ENCODE measurements around the gene ETS2.

GRCh38 chr21:38842079-38842478, 36.4 kb downstream of the ETS2 start:
- no peak for TF ChIP-seq CTCF (IDR thresholded peaks at IDR 0.05; ENCODE audit: low read depth, low read length)
- TF ChIP-seq EZH2phosphoT487 (IDR thresholded peaks at IDR 0.05; ENCODE audit: low read depth): no peak
